HG02623 (cell line): ENCODE results near the gene LGALS14.
"Not testable (repeated sequence)": the region's sequence is repeated elsewhere in the genome, so short reads cannot be mapped to it uniquely, and the experiment has no call there.

Source experiments
- ATAC-seq: cut with Tn5 transposase; IDR thresholded peaks from one replicate; pipeline ENCODE4 v1.9.1; 2021; ENCODE audit warnings: moderate library complexity; ENCODE audit not compliant: unreplicated experiment

Gene LGALS14

GRCh38 chr19:39704181-39705044 is at the start of gene LGALS14:
TSS of gene LGALS14 (plus strand) at chr19:39704481. CDS start at chr19:39704529, 48 bp downstream.
- no peak for ATAC-seq

GRCh38 chr19:39655613-39656012 is 48.7 kb upstream of the LGALS14 start, which contains the start of gene LGALS16:
TSS of gene LGALS16 (plus strand) at chr19:39655913. CDS start at chr19:39655962, 49 bp downstream.
- no peak for ATAC-seq

- ATAC-seq, result no peak
Observed at GRCh38 chr19:39659791-39660190, 44.5 kb upstream of the LGALS14 start.

- ATAC-seq, result no peak
Observed at GRCh38 chr19:39660661-39661060, 43.6 kb upstream of the LGALS14 start.

- no peak for ATAC-seq
Observed at GRCh38 chr19:39661565-39661964, 42.7 kb upstream of the LGALS14 start.

- ATAC-seq, result not testable (repeated sequence)
Observed at GRCh38 chr19:39669860-39670259, 34.4 kb upstream of the LGALS14 start.

GRCh38 chr19:39670998-39671397 is 33.3 kb upstream of the LGALS14 start:
- ATAC-seq, result no peak

- ATAC-seq, result no peak
Observed at GRCh38 chr19:39671739-39672363, 32.4 kb upstream of the LGALS14 start.

GRCh38 chr19:39672473-39672872 is 31.8 kb upstream of the LGALS14 start:
- ATAC-seq, result no peak

GRCh38 chr19:39673862-39674261 is 30.4 kb upstream of the LGALS14 start:
- not testable (repeated sequence) for ATAC-seq

GRCh38 chr19:39676004-39676403 is 28.3 kb upstream of the LGALS14 start:
- ATAC-seq, result no peak

- ATAC-seq, result no peak
Observed at GRCh38 chr19:39677961-39678889, 26.1 kb upstream of the LGALS14 start.

- ATAC-seq, result no peak
Observed at GRCh38 chr19:39679056-39679790, 25.1 kb upstream of the LGALS14 start.

- ATAC-seq, result no peak
Observed at GRCh38 chr19:39679791-39680168, 24.5 kb upstream of the LGALS14 start.

GRCh38 chr19:39680593-39680992 is 23.7 kb upstream of the LGALS14 start:
- no peak for ATAC-seq

- ATAC-seq, result no peak
Observed at GRCh38 chr19:39681416-39681815, 22.9 kb upstream of the LGALS14 start.

GRCh38 chr19:39684267-39684666 is 20.0 kb upstream of the LGALS14 start:
- no peak for ATAC-seq

- ATAC-seq, result no peak
Observed at GRCh38 chr19:39686739-39687138, 17.5 kb upstream of the LGALS14 start.

- ATAC-seq, result not testable (repeated sequence)
Observed at GRCh38 chr19:39688637-39689036, 15.6 kb upstream of the LGALS14 start.

GRCh38 chr19:39692166-39692565 is 12.1 kb upstream of the LGALS14 start:
- ATAC-seq, result no peak
